CD4-positive, alpha-beta T cell treated with Interleukin-21 for 1 hour (primary cell): ENCODE results near the gene FAM216B.
"Not testable (repeated sequence)": the region's sequence is repeated elsewhere in the genome, so short reads cannot be mapped to it uniquely, and the experiment has no call there.

Experiments used
- DNase-seq: peaks from one replicate; pipeline ENCODE4 v3.0.0-alpha.2; 2020

Gene FAM216B

DNA sequence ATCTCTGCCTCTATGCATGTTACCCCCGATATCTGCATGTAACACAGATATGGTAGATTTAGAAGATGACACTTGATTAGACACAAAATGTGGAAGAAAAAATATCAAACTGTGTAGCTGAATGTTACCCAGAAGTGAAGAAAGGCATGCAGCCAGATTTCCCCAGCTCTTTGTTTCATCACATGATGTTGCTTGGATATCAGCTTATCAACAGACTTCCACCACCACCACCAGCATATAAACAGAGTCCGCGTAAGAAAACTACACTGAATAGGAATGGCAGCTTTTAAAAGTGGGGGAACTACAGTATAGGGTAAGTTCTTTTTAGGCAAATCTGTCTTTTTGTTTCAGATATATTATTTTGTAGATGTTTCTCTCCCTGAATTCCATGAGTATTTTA lies at the start of gene FAM216B:
TSS of gene FAM216B (plus strand) at position 233 of the 400 bp plus-strand sequence. CDS start 2,484 bp downstream, outside the sequence.
- DNase-seq: no peak

DNA sequence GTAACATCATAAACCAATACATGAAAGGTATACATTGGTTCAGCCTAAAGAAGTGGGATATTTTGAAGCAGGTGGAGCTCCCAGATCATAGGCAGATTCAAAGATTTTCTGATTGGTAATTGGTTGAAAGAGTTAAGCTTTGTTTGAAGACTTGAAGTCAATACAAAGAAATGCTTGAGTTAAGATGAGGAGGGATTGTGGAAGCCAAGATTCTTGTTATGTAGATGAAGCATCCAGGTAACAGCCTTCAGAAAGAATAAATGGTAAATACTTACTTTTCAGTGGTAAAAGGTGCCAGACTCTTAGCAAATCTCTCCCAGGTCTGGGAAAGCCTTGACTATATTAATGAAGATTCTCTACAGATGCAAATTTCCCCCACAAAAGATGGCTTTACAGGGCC lies 49.3 kb upstream of the FAM216B start:
- no peak for DNase-seq

DNA sequence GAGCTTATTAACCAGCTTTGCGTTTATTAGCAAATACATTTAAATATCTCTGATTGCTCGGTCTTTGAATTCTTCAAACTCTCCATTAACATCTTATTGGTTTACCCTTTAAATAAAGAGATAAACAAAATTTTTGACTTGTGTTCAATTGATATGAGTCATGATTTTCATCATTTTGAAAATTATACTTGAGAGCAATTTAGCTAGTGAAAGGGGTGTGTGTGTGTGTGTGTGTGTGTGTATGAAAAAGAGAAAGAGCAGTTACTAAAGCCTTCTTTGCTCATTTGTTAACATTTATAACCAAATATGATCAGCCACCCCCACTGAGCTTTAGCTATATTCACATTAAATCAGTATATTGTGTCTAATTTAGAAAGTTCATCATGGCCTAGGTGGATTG lies 48.3 kb upstream of the FAM216B start:
- no peak for DNase-seq

DNA sequence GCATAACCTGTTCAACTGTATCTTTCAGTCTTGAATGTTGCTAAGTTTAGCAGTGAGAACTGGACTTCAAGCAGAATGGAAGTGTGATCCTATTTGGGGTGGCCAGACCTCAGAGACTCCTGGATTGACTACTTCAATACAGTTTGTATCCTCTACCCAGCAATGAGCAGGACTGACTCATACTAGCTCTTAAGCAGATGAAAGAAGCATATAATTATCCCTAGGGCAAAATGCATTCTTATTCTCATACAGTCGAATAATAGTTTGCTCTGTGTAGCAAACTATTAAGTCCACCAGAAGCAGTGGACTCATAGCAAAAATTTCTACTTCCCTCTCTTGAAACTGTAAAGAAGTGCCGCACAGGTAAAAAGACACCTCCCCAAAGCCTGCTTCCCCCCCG lies 46.4 kb upstream of the FAM216B start:
- no peak for DNase-seq

DNA sequence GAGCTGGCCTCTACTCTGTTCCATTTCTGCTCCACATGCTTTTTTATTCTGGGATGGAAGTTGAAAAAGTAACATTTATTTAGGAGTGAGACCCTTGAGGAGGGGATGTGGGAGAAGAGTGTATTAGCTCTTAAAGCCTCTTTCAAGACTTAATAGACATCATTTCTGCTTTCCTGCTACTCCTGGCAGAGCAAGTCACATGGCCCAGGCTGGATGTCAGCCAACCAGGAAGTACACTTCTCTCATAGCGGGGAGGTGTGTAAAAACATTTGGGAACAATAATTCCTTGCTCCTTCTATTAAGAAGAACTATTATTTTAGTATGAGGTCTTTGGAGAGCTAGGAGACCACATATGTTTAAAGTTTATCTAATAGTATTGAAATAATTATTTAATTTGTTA lies 40.6 kb upstream of the FAM216B start:
- no peak for DNase-seq

DNA sequence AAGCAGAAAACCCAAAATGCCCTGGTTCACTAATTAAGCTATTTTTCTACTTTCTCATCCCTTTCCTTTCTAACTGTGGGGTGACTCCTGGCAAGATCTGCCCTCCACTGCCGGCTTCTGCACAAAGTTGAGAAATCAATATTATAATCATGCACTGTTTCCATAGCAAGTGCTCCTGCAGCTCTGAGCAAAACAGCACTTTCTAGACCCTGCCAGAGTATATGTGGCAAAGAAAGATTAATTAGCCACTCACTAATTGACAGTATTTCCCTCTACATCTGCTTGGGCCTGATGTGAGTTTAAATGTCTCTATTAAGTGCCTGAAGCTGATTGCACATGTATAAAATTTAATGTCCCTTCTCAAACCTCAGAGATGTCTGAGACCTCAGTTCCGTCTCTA lies 39.5 kb upstream of the FAM216B start:
- DNase-seq: no peak

DNA sequence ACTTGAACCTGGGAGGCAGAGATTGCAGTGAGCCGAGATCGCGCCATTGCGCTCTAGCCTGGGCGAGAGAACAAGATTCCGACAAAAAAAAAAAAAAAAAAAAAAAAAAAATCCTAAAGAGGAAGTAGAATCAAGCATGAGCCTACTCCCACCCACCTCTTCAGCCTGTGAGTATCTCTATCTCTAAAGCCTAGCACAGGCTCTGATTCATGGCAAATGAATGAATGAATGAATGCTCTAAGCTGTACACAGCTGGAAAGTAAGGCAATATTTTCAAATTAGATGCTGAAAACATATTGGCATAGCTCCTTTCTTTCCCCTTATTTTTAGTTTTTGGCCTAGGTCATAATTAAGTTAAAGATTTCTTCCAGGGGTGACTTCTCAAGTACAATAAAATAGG lies 35.7 kb upstream of the FAM216B start:
- no peak for DNase-seq

DNA sequence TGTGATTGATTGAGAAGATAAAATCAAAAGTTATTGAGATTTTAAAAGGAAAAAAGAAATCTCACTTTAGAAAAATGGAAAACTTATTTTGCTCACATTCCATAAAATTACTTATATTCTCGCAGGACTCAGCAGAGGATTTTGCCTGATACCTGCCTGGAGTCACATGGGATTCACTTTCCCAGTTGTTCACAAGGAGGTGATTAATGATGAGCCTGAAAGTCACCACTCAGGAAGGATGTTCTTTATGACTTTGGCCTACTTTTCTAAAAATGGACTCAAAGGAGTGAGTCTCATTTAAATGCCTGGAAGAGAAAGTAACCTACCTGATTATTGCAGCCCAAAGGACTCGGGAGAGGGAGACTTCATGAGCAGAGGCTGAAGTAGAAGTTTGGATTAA lies 34.5 kb upstream of the FAM216B start:
- DNase-seq: no peak

DNA sequence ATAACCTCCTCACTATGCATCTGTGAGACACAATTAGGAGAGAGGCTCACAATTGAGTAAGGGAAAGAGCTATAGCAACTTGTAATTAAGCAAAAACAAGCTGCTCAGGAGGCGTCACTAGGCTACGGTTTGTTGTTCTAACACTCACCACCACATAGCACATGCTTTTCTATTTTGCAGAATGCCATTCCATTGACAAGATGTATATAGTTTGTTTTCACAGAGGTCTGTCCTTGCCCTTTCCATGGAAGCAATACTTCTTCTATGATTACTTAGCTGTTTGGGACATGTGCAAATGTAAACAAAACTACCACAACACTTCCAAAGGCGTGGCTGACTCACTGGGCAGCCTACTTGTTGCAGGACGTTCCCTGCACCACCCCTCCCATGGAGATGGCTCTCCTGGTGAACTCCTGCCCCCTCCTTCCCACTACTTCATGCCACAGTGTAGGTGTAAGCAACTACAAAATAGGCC lies 33.9 kb upstream of the FAM216B start:
- no peak for DNase-seq

DNA sequence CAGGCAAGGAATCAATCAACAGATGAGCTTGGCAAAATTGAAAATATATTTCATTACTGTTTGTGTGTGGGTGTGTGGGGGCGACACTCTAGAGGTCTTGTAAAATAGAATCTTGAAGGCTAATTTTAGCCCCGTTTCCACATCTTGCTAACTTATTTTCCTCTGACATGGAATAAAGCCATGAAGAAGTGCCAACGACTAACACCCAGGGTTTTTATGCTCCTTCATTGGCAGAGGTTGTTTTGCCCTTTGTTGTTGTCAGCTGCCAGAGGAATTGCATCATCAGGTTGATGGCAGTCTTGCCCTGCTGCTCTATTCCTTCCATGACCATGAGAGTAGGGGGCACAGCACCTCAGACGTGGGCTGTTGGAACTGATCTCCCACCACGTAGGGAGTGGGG lies 30.6 kb upstream of the FAM216B start:
- no peak for DNase-seq

DNA sequence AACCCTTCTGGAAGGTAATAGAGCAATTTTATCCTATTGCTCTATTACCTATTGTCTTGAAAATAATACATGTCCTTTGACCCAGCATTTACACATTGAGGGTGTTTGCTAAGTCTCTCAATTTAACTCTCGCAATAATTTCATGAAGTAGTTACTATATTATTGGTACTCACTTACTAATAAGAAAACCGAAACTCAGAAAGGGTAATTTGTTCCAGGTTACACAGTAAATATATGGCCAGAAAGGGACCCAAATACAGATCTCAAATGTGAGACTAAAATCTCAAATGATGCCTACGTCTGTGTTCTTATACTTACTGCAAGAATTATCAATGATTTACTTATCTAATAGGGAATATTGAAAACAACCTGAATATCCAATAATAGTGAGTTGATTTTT lies 29.7 kb upstream of the FAM216B start:
- DNase-seq: no peak

DNA sequence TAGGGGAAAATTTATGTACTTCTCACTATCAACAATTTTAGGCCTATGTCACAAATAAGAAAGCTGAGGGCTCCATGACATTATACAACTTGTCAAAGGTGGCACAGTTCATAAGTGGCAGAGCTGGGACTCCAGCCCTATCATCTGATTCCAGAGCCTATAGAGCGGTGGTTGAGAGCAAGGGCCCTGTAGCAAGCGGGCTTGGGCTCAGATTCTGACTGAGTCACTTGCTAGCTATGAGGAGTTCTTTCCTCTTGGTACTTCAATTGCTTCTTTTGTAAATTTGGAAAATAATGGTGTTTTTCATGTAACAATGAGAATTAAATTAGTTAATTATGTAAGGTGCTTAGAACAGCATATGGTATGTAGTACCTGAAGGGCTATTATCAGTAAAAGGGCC lies 28.7 kb upstream of the FAM216B start:
- no peak for DNase-seq

DNA sequence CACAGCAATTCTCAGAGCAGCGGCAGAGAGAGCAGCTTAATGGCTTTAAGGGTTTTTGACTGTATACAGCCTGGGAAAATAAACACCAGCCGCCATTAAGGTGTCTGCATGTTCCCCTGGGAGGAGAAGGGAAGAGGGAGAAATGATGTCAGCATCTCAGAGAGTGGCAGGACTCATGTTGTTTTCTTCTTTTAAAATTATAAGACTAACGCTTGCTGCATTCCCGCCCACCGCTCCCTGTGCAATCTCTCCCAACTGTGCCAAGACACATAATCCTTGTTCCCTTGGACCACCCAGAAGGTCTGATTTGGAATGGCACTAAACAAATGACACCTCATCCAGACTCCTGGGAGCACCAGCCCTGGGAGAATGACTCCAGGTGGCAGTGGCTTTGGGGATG lies 27.7 kb upstream of the FAM216B start:
- no peak for DNase-seq

DNA sequence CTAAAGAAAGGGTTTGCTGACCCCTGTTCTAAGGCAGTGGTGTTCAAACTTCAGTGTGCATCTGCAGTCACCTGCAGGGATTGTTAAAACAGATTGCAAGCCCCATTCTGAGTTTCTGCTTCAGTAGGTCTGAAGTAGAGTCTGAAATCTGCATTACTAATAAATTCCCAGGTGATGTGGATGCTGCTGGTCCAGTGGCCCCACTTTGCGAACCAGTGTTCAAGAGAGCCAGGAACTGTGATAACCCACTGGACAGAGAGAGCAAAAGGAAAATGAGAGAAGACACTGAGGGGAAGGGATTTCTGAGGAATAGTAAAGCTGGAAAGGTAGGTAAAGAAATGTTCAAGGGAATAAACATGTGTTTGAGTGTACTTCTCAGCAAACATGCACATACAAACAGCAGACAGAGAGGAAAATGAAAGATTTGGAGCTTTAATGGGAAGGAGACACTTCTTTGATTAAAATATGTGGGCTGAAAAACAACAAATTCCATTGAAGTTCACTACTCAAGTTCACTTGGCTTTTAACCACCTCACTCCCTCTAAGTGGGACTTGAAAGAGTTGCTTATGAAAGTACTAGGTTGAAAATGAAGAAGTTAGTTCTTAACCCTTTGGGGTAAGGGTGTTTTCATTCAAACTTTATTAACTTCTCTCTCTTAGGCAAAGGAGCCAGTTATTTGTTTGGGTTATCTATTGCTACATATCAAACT lies 26.4 kb upstream of the FAM216B start:
- DNase-seq: no peak

DNA sequence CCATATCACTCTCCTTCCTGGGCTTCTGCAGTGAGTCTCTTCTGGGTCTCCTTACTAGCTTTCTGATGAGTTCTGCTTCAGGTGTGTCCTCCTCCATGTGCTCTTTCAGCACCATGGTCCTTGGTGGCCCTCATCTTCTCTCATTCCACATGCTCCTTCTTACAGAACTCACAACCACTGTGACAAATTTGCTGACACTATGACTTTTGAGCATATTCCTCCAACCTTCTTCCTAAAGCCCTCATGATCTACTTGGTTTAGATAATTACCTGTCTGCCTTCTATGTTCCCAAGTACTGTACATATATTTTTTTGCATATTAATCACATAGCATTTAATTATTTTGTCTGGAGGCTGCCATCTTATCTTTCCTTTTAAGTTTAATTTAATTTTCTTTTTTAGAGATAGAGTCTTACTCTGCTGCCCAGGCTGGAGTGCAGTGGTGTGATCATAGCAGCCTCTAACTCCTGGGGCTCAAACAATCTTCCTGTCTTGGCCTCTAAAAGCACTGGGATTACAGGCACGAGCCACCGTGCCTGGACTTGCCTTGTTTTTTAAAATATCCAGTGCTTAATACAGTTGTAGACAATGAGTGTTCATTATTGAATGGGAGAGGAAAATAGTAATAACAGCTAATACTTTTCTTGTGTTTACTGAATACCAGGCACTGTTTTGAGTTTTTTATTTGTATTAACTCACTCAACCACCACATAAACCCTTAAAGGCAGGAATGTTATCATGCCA lies 23.5 kb upstream of the FAM216B start:
- DNase-seq: no peak

DNA sequence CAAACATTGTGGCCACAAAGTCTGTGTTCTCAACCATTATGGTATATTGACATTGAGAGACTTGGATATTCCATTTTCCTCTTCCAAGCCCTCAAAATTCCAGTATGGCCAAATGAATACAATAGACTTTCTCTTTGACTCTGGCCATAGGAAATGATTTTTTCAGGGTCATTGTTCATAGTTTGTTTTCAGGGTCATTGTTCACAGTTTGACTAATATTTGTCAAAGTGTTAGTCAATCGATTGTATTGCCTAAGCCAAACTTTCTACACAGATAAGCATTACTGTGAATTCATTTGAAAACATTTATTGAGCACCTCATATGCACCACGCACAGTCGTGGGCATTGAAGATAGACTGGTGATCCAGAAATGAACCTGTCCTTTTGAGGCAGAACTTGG lies 22.9 kb upstream of the FAM216B start:
- DNase-seq: no peak

DNA sequence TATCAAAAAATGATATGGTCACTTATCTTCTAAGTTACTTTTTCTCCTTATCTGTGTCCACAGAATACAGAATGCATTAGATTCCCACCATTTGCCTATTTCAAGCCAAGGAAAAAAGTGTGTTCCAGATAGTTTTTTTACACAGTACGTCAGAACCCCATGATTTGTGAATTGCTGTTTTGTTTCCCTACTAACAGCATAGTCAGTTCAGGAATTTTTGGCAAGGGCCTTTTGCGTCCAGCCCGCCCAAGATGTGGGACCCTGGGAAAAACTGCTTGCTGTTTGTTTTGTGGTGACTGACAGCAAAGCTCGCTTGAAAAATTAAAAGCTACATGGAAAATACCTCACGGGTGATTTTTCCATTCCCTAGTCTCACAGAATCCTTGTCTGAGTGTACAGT lies 20.4 kb upstream of the FAM216B start:
- DNase-seq: no peak

DNA sequence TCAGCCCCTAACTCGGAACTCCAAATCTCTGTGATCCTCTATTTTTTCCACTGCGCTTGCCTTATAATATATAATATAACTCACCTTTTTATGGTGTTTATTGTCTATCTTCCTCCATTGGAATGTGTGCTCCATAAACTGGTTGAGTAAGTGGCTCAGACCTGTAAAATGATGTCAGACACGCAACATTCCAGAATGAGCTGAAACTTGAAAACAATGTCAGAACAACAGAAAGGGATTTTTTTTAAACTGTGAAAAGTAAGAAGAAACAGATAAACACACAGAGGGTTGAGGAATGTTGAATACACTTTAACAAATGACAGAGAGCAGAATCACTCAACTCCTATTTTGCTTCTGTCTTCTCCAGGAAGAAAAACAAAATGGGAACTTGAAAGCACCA lies 19.1 kb upstream of the FAM216B start:
- no peak for DNase-seq

DNA sequence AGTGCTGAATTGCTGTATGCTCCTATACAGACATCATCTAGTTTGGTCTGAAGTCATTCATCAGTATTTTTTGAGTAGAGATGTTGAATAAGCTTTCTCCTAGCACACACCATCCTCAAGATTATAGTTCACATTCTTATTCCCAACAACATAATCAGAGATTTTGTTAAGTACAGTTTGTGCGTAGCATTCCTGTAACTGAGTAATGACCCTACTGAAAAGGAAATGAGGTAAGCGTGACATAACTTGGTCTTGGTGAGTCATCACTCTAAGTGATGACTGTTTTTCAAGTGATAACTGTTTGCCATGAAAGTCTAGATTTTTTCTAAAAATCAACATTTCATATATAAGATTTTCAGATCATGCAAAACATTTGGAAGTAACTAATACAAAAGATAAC lies 18.5 kb upstream of the FAM216B start:
- DNase-seq: no peak

DNA sequence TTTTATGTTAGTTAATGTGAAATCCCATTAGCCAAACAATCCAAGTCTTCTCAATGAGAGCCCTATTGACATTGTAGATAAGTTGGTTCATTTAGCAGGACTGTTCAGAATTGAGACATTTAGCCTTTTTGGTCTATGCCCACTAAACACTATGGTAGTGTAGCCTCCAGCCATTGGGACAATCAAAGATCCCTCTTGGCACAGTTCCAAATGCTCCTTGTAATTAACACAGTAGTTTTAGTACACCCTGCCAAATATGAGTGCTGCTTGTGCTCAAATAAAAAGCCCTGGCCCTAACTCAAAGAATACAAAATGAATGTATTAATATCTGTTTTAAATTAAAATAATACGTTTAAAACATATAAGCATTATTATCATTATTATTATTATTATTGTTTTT lies 15.4 kb upstream of the FAM216B start:
- no peak for DNase-seq

DNA sequence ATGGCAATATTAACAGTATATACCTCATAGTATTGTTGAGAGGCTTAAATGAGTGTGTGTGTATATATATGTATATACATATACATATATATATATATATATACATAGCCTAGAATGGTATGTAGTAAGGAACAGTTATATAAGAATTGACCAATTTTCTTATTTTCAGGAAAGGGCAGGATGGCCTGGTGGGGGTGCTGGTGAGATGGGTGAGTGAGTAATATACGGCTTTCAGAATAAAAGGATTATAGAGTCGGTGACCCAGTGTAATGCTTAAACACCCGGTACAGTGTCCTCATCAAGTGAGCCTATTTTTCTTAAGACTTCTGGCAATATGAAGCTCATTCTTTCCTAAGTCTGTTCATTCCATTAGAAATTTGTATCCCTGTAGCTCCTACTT lies 11.7 kb upstream of the FAM216B start:
- DNase-seq: no peak

DNA sequence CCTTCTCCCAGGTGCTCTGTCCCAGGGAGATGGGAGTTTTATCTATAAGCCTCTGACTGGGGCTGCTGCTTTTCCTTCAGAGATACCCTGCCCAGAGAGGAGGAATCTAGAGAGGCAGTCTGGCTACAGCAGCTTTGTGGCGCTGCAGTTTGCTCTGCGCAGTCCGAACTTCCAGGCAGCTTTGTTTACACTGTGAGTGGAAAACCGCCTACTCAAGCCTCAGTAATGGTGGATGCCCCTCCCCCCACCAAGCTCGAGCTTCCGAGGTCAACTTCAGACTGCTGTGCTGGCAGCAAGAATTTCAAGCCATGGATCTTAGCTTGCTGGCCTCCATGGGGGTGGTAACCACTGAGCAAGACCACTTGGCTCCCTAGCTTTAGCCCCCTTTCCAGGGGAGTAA lies 4.8 kb upstream of the FAM216B start:
- DNase-seq: not testable (repeated sequence)

DNA sequence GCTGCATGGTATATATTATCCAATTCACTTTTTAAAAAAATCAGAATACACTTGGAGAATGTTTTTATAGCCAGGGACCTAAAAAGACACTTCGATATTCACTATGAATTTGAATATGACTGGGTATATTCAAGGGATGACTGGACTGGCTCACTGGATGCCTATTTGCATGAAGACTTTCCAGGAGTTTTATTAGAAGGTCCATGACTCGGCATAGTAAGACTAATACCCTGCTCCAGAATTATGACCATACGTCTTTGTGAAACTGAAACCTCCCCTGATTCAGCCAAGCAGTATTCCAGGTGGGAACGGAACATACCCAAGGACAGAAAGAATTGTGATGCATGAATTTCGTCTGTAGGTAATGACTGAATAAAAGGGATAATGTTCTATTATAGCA lies 3.9 kb upstream of the FAM216B start:
- DNase-seq: no peak

DNA sequence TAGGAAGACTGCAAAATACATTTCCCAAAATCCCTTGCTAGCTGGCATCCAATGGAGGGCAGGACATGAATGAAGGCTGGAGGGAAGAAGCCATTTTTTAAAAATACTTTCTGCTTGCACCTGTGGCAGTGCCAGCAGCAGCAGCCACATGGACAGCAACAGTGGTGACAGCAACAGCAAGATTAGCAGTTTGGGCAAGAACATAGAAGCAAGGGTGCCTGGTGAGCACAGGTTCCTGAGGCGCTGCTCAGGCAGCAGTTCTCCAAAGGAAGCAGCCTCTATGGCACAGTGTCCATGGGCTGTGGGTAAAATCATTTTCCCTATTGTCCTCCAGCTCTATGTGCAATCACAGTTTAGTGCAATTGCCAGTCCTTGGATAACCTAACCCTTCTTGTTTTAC lies 1.3 kb upstream of the FAM216B start:
- DNase-seq: no peak

DNA sequence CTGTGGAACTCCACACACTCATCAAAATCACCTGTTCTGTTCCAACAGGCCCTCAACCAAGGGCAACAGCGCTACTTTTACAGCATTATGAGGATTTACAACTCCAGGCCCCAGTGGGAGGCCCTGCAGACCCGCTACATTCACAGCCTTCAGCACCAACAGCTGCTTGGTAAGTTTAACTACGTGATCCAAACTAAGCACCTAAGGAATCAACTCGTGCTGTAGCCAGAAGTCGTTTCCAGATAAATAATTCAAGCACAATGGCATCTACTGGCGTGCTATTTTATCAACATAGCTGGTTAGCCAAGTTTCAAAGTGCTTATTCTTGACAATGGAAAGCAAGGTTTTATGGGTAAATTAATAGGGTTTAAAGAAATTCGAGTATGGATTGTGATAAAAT lies 5.3 kb downstream of the FAM216B start:
- DNase-seq: no peak
